Measurements from ENCODE around the gene HDAC4.

The HDAC4 gene

DNA sequence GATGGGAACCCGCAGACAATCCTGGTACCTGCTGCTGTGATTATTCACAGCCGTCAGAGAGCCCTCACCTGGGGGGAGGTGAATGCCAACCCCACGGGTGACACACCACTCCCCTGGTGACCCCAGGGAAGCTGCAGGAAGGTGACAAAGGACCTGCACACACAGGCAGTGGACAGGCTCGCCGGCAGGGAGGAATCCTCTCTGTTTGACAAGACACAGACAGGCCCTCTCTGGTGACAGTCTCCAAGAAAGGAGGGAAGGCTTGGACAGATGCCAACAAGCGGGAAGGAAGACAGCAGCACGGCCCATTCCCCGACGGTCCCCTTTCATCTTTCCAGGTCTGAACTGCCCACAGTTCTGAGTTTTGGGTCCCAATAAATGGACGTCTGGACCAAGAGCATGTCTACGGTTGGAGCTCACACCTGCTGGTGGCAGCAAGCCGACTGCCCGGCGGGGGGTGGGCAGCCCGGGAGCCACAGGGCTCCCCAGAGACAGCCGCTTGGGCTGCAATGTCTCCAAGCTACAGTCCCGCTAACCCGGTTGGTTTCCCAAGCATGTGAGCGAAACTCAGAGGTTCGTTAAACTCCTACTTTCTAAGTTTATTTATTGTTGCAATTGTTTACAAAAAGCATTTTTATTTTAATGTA lies 31.8 kb downstream of the HDAC4 start:
- no peak overlapping the region for H3K4me3 ChIP-seq (ENCODE audit: low read length in 2 of 2)
- no peaks in the 10 kb centered on the region for H3K9me3 ChIP-seq (ENCODE audit: control insufficient read depth in 2 of 2, low read length in 2 of 2)
- peaks cover 4% of the 10 kb centered on the region in 2 donors for H3K36me3 ChIP-seq (ENCODE audit: control insufficient read depth in 2 of 2, insufficient read depth in 2 of 2, low read length in 2 of 2)
- no peaks in the 10 kb centered on the region for H3K27me3 ChIP-seq (ENCODE audit: control insufficient read depth in 2 of 2, insufficient read depth in 2 of 2, low read length in 2 of 2)
- no peak overlapping the region for H3K27ac ChIP-seq (ENCODE audit: low read depth in 2 of 2, low read length in 2 of 2)
- H3K4me1 ChIP-seq (ENCODE audit: control insufficient read depth in 2 of 2, insufficient read depth in 2 of 2, low read length in 2 of 2), result no peaks in the 10 kb centered on the region
- H3K9ac ChIP-seq (ENCODE audit: low read depth in 1 of 2, low read length in 2 of 2), result no peak overlapping the region

DNA sequence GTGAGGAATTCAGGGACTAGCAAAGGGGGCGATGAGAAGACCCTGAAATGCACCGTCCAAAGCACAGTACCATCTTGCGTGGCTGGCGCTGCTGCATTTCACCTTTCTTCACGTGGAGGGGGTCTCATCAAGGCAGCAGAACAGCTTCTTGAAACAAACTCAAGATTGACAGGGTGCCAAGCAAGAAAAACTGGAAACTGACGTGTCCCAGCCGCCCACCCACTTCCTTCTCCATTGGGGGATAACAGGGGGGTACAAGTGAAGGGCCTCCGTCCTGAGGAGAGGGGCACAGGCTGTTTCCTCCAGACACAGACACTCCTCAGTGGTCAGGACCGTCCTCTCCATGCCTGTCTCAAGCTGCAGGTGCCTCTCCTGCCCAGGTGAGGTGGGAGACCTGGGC lies 32.5 kb downstream of the HDAC4 start:
- Histone ChIP-seq H3K4me3 (ENCODE audit: low read length in 2 of 2) (no peak overlapping the region), H3K9ac (ENCODE audit: low read depth in 1 of 2, low read length in 2 of 2) (no peak overlapping the region), H3K27ac (ENCODE audit: low read depth in 2 of 2, low read length in 2 of 2) (no peak overlapping the region), H3K36me3 (ENCODE audit: control insufficient read depth in 2 of 2, insufficient read depth in 2 of 2, low read length in 2 of 2) (peaks cover 4% of the 10 kb centered on the region in 2 donors), H3K4me1 (ENCODE audit: control insufficient read depth in 2 of 2, insufficient read depth in 2 of 2, low read length in 2 of 2) (no peaks in the 10 kb centered on the region), H3K27me3 (ENCODE audit: control insufficient read depth in 2 of 2, insufficient read depth in 2 of 2, low read length in 2 of 2) (no peaks in the 10 kb centered on the region), H3K9me3 (ENCODE audit: control insufficient read depth in 2 of 2, low read length in 2 of 2) (no peaks in the 10 kb centered on the region)

DNA sequence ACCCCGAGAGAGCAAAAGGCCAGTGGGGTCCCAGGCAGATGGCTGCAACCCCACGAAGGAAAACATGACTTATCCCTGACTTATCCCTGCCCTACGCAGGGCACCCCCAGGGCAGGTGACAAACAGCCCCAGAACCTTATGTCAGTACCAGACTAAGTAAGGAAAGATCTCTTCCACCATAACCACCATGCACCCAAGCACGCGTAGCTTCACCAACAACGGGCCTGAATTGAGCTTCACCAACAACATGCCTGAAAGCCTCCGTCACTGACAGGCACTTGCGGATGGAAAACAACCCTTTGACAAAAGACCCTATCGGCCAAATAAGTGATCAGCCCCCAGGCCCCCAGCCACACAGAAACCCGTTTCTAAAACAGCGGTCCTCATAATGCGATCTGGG lies 34.1 kb downstream of the HDAC4 start:
- Histone ChIP-seq H3K36me3 (ENCODE audit: control insufficient read depth in 2 of 2, insufficient read depth in 2 of 2, low read length in 2 of 2) (peaks cover 0 to 4% of the 10 kb centered on the region in 2 donors), H3K4me1 (ENCODE audit: control insufficient read depth in 2 of 2, insufficient read depth in 2 of 2, low read length in 2 of 2) (no peaks in the 10 kb centered on the region)

DNA sequence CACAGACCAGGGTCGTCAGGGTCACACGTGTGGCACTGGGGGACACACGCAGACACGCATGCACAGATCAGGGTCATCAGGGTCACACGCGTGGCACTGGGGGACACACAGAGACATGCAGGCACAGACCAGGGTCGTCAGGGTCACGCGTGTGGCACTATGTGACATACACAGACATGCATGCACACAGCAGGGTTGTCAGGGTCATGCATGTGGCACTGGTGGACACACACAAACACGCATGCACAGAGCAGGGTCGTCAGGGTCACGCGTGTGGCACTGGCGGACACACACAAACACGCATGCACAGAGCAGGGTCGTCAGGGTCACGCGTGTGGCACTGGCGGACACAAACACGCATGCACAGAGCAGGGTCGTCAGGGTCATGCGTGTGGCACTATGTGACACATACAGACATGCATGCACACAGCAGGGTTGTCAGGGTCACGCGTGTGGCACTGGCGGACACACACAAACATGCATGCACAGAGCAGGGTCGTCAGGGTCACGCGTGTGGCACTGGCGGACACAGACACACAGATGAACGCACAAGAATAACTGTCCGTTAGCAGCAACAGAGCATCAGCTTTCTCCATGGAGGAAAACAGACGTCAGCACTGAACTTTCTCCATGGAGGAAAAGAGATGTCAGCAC lies 34.9 kb downstream of the HDAC4 start:
- Histone ChIP-seq H3K27me3 (ENCODE audit: control insufficient read depth in 2 of 2, insufficient read depth in 2 of 2, low read length in 2 of 2) (no peaks in the 10 kb centered on the region), H3K4me1 (ENCODE audit: control insufficient read depth in 2 of 2, insufficient read depth in 2 of 2, low read length in 2 of 2) (no peaks in the 10 kb centered on the region), H3K9me3 (ENCODE audit: control insufficient read depth in 2 of 2, low read length in 2 of 2) (no peaks in the 10 kb centered on the region), H3K36me3 (ENCODE audit: control insufficient read depth in 2 of 2, insufficient read depth in 2 of 2, low read length in 2 of 2) (peaks cover 0 to 4% of the 10 kb centered on the region in 2 donors), H3K4me3 (ENCODE audit: low read length in 2 of 2) (no peak overlapping the region), H3K27ac (ENCODE audit: low read depth in 2 of 2, low read length in 2 of 2) (no peak overlapping the region), H3K9ac (ENCODE audit: low read depth in 1 of 2, low read length in 2 of 2) (no peak overlapping the region)

More for the DNA sequence above, 34.1 kb downstream of the HDAC4 start:
- no peak overlapping the region for H3K27ac ChIP-seq (ENCODE audit: low read depth in 2 of 2, low read length in 2 of 2)
- no peaks in the 10 kb centered on the region for H3K9me3 ChIP-seq (ENCODE audit: control insufficient read depth in 2 of 2, low read length in 2 of 2)
- H3K4me3 ChIP-seq (ENCODE audit: low read length in 2 of 2), result no peak overlapping the region
- no peaks in the 10 kb centered on the region for H3K27me3 ChIP-seq (ENCODE audit: control insufficient read depth in 2 of 2, insufficient read depth in 2 of 2, low read length in 2 of 2)
- H3K9ac ChIP-seq (ENCODE audit: low read depth in 1 of 2, low read length in 2 of 2), result no peak overlapping the region

DNA sequence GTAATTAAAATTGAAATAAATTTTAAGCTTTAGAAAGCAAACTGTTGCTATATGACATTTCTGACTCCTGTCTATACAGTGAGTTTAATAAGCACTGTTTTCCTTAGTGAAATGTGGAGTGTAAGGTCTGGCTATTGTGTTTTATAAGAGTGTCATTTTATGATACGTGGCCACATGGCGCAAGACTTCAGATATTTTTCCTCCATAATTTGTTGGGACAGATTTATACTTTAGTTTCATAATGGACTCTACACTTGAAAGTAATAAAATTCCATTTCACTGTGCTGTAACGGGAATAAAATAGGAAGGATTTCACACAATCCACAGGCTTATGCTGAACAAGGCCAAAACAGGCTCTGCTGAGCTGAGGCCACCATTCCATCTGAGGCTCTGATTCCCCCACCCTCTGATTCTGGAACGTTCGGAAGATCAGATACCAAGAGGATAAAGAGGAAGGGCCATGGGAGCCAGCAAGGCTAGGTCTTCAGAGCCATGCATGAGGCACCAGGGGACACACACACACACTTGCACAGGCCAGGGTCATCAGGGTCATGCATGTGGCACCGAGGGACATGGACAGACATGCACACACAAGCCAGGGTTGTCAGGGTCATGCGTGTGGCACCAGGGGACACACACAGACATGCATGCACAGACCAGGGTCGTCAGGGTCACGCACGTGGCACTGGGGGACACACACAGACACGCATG lies 35.6 kb downstream of the HDAC4 start:
- H3K27me3 ChIP-seq (ENCODE audit: control insufficient read depth in 2 of 2, insufficient read depth in 2 of 2, low read length in 2 of 2), result no peaks in the 10 kb centered on the region
- H3K9me3 ChIP-seq (ENCODE audit: control insufficient read depth in 2 of 2, low read length in 2 of 2), result no peaks in the 10 kb centered on the region
- no peak overlapping the region for H3K4me3 ChIP-seq (ENCODE audit: low read length in 2 of 2)
- no peaks in the 10 kb centered on the region for H3K4me1 ChIP-seq (ENCODE audit: control insufficient read depth in 2 of 2, insufficient read depth in 2 of 2, low read length in 2 of 2)
- no peak overlapping the region for H3K27ac ChIP-seq (ENCODE audit: low read depth in 2 of 2, low read length in 2 of 2)
- peaks cover 0 to 2% of the 10 kb centered on the region in 2 donors for H3K36me3 ChIP-seq (ENCODE audit: control insufficient read depth in 2 of 2, insufficient read depth in 2 of 2, low read length in 2 of 2)
- no peak overlapping the region for H3K9ac ChIP-seq (ENCODE audit: low read depth in 1 of 2, low read length in 2 of 2)

DNA sequence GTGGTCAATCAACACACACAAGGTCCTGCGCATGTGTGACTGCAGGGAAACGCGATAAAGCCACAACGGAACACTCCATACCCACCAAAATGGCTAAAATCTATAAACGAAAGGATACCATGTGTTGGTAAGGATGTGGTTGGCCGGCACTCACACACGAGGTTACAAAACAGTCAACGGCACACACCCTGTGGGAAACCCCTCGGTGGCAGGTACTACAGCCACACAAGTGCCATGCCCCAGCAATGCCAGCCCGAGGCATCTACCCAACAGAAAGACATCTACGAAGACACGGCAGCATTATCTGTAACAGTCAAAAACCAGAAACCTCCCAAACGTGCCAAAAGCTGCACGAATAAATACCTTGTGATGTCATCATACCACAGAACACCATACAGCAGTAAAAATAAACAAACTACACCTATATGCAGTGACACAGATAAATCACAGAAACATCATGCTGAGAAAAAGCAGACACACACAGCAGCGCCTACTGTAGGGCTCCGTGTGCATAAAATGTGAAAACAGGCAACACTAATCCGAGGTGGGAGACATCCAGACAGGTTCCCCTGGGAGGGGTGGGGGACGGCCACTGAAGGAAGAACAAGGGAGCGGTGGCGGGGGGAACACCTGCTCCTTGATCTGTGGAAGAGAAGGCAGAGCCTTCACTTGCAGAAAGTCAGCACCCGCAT lies 36.7 kb downstream of the HDAC4 start:
- Histone ChIP-seq H3K4me3 (ENCODE audit: low read length in 2 of 2) (no peak overlapping the region), H3K4me1 (ENCODE audit: control insufficient read depth in 2 of 2, insufficient read depth in 2 of 2, low read length in 2 of 2) (no peaks in the 10 kb centered on the region), H3K27ac (ENCODE audit: low read depth in 2 of 2, low read length in 2 of 2) (no peak overlapping the region)

DNA sequence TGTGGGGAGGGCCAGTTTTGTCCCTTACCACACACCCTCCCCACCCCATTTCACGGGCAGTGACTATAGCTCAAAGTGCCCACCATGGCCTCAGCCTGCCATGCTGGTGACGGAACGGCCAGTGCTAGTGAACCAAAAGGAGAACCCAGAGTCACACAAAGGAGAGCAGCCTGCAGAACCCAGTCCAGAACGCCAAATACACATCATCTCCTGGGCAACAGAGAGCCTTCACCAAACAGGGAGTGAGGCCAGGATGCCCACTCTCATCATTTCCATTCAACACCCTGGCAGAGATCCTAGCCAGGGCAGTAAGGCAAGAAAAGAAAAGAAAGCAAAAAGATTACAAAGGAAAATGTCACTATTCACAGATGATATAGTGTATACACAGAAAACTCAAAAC lies 38.3 kb downstream of the HDAC4 start:
- Histone ChIP-seq H3K9me3 (ENCODE audit: control insufficient read depth in 2 of 2, low read length in 2 of 2) (no peaks in the 10 kb centered on the region), H3K36me3 (ENCODE audit: control insufficient read depth in 2 of 2, insufficient read depth in 2 of 2, low read length in 2 of 2) (no peaks in the 10 kb centered on the region), H3K4me1 (ENCODE audit: control insufficient read depth in 2 of 2, insufficient read depth in 2 of 2, low read length in 2 of 2) (no peaks in the 10 kb centered on the region), H3K27ac (ENCODE audit: low read depth in 2 of 2, low read length in 2 of 2) (no peak overlapping the region), H3K27me3 (ENCODE audit: control insufficient read depth in 2 of 2, insufficient read depth in 2 of 2, low read length in 2 of 2) (no peaks in the 10 kb centered on the region), H3K9ac (ENCODE audit: low read depth in 1 of 2, low read length in 2 of 2) (no peak overlapping the region), H3K4me3 (ENCODE audit: low read length in 2 of 2) (no peak overlapping the region)

More for the DNA sequence above, 36.7 kb downstream of the HDAC4 start:
- H3K9me3 ChIP-seq (ENCODE audit: control insufficient read depth in 2 of 2, low read length in 2 of 2), result no peaks in the 10 kb centered on the region
- no peaks in the 10 kb centered on the region for H3K36me3 ChIP-seq (ENCODE audit: control insufficient read depth in 2 of 2, insufficient read depth in 2 of 2, low read length in 2 of 2)
- H3K27me3 ChIP-seq (ENCODE audit: control insufficient read depth in 2 of 2, insufficient read depth in 2 of 2, low read length in 2 of 2), result no peaks in the 10 kb centered on the region
- no peak overlapping the region for H3K9ac ChIP-seq (ENCODE audit: low read depth in 1 of 2, low read length in 2 of 2)

DNA sequence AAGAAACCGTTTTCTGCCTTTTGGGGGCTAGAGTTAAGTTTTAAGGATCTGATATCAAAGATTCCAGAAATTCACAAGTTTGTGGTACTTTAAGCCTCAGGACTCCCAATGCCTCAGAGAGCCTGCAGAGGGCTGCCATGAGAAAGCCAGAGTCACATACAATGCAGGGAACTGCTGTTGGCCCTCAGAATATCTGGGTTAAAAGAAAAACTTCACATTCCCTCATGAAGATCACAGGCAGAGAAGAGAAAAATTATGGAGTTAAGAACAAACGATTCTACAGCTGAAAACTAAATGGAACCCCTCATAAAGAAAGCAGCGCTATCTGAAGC lies 39.5 kb downstream of the HDAC4 start:
- H3K4me1 ChIP-seq (ENCODE audit: control insufficient read depth in 2 of 2, insufficient read depth in 2 of 2, low read length in 2 of 2), result no peaks in the 10 kb centered on the region
- H3K27me3 ChIP-seq (ENCODE audit: control insufficient read depth in 2 of 2, insufficient read depth in 2 of 2, low read length in 2 of 2), result no peaks in the 10 kb centered on the region
- H3K36me3 ChIP-seq (ENCODE audit: control insufficient read depth in 2 of 2, insufficient read depth in 2 of 2, low read length in 2 of 2), result no peaks in the 10 kb centered on the region
- H3K9me3 ChIP-seq (ENCODE audit: control insufficient read depth in 2 of 2, low read length in 2 of 2), result no peaks in the 10 kb centered on the region
- H3K4me3 ChIP-seq (ENCODE audit: low read length in 2 of 2), result no peak overlapping the region
- no peak overlapping the region for H3K9ac ChIP-seq (ENCODE audit: low read depth in 1 of 2, low read length in 2 of 2)
- H3K27ac ChIP-seq (ENCODE audit: low read depth in 2 of 2, low read length in 2 of 2), result no peak overlapping the region

DNA sequence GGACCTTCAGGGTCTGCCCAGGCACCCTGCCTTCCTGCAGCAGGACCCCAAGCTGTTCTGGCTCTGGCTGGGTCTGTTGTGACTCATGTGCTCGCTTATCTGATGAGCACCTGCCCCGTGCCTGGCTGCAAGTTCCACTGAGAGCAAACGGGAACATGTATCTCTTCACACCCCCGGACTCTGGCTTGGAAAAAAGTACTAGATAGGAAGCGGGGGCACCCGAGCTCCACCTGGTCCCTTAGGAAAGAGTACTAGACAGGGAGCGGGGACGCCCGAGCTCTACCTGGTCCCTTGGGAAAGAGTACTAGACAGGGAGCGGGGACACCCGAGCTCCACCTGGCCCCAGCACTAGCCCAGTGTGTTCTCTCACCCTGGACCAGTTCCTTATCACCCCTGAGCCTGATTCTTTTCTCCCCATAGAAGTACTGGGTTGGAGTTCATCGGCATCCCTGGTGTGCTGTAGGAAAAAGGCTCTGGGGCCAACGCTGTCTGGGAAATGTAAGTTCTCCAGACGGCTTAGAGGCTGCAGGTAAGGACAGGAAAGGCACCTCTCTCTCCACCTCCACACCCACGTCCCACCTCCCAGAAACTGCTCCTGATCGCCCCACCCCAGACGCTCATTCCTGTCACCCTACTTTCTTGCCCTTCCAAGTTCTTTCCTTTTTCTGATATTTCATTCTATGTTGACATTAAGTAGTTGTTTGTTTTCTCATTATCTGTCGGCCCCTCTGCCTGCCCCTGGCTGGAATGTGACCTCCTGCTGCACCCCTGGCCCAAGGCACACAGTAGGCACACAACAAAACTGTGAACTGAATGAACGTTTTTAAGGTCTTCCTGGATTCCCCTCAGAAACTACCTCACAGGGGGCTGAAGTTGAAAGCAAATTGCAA lies 40.2 kb downstream of the HDAC4 start:
- Histone ChIP-seq H3K9me3 (ENCODE audit: control insufficient read depth in 2 of 2, low read length in 2 of 2) (no peaks in the 10 kb centered on the region), H3K9ac (ENCODE audit: low read depth in 1 of 2, low read length in 2 of 2) (no peak overlapping the region), H3K36me3 (ENCODE audit: control insufficient read depth in 2 of 2, insufficient read depth in 2 of 2, low read length in 2 of 2) (no peaks in the 10 kb centered on the region), H3K4me3 (ENCODE audit: low read length in 2 of 2) (no peak overlapping the region), H3K27me3 (ENCODE audit: control insufficient read depth in 2 of 2, insufficient read depth in 2 of 2, low read length in 2 of 2) (no peaks in the 10 kb centered on the region), H3K4me1 (ENCODE audit: control insufficient read depth in 2 of 2, insufficient read depth in 2 of 2, low read length in 2 of 2) (no peaks in the 10 kb centered on the region), H3K27ac (ENCODE audit: low read depth in 2 of 2, low read length in 2 of 2) (no peak overlapping the region)
